Measurements from ENCODE around the gene CFAP90. TPM values are rescaled to one million over a fixed set of nuclear protein-coding genes. Genes with fewer than 3 reads are reported as not detected.

The CFAP90 gene
- total and polyA plus RNA-seq, 4 donors: 13.0 to 29.8 (median 15.6) TPM

- H3K9ac ChIP-seq (ENCODE audit: insufficient read depth in 1 of 2, low read length in 2 of 2): no peak overlapping the region
- 70 to 84% methylated on average over 14 of the region's 14 CpGs for WGBS, 2 donors
- no peak overlapping the region for H3K4me3 ChIP-seq
- no peaks in the 10 kb centered on the region for H3K27me3 ChIP-seq (ENCODE audit: control insufficient read depth in 3 of 3, insufficient read depth in 3 of 3, low read length in 2 of 3)
- peaks cover 0 to 1% (median 0%) of the 10 kb centered on the region in 5 donors for H3K4me1 ChIP-seq (ENCODE audit: control insufficient read depth in 5 of 5, insufficient read depth in 5 of 5, low read length in 5 of 5)
- TF ChIP-seq CTCF (IDR thresholded peaks at IDR 0.05; ENCODE audit: control extremely low read depth, extremely low read depth): no peak
- ATAC-seq (ENCODE audit: insufficient read depth, low FRiP score) (peak; percentile 12), DNase-seq (no peak)
- no peaks in the 10 kb centered on the region for H3K36me3 ChIP-seq (ENCODE audit: control insufficient read depth in 4 of 4, insufficient read depth in 4 of 4, low read length in 4 of 4)
- H3K27ac ChIP-seq (ENCODE audit: low read depth in 1 of 2, low read length in 1 of 2): no peak overlapping the region
- peaks cover 0 to 3% (median 0%) of the 10 kb centered on the region in 4 donors for H3K9me3 ChIP-seq (ENCODE audit: control insufficient read depth in 4 of 4, insufficient read depth in 3 of 4, low read length in 3 of 4)
These were observed 48.9 kb downstream of the CFAP90 start for GRCh38 chr5:7801891-7802614.

GRCh38 chr5:7795306-7795705 is 55.6 kb downstream of the CFAP90 start:
- Histone ChIP-seq H3K9me3 (ENCODE audit: control insufficient read depth in 4 of 4, insufficient read depth in 3 of 4, low read length in 3 of 4) (peaks cover 0 to 2% (median 0%) of the 10 kb centered on the region in 4 donors), H3K36me3 (ENCODE audit: control insufficient read depth in 4 of 4, insufficient read depth in 4 of 4, low read length in 4 of 4) (no peaks in the 10 kb centered on the region), H3K27me3 (ENCODE audit: control insufficient read depth in 3 of 3, insufficient read depth in 3 of 3, low read length in 2 of 3) (no peaks in the 10 kb centered on the region), H3K9ac (ENCODE audit: insufficient read depth in 1 of 2, low read length in 2 of 2) (no peak overlapping the region), H3K4me3 (no peak overlapping the region), H3K4me1 (ENCODE audit: control insufficient read depth in 5 of 5, insufficient read depth in 5 of 5, low read length in 5 of 5) (no peaks in the 10 kb centered on the region), H3K27ac (ENCODE audit: low read depth in 1 of 2, low read length in 1 of 2) (no peak overlapping the region)
- no peak for TF ChIP-seq CTCF (IDR thresholded peaks at IDR 0.05; ENCODE audit: control extremely low read depth, extremely low read depth)
- DNase-seq (no peak), ATAC-seq (ENCODE audit: insufficient read depth, low FRiP score) (no peak)
- WGBS, 2 donors: 59 to 77% methylated on average over 3 of the region's 3 CpGs

GRCh38 chr5:7794823-7795222 is 56.1 kb downstream of the CFAP90 start:
- H3K27me3 ChIP-seq (ENCODE audit: control insufficient read depth in 3 of 3, insufficient read depth in 3 of 3, low read length in 2 of 3): no peaks in the 10 kb centered on the region
- DNase-seq (no peak), ATAC-seq (ENCODE audit: insufficient read depth, low FRiP score) (no peak)
- H3K9me3 ChIP-seq (ENCODE audit: control insufficient read depth in 4 of 4, insufficient read depth in 3 of 4, low read length in 3 of 4): peaks cover 0 to 2% (median 0%) of the 10 kb centered on the region in 4 donors
- no peaks in the 10 kb centered on the region for H3K36me3 ChIP-seq (ENCODE audit: control insufficient read depth in 4 of 4, insufficient read depth in 4 of 4, low read length in 4 of 4)
- no peak overlapping the region for H3K9ac ChIP-seq (ENCODE audit: insufficient read depth in 1 of 2, low read length in 2 of 2)
- no peak overlapping the region for H3K4me3 ChIP-seq
- no peaks in the 10 kb centered on the region for H3K4me1 ChIP-seq (ENCODE audit: control insufficient read depth in 5 of 5, insufficient read depth in 5 of 5, low read length in 5 of 5)
- no peak for TF ChIP-seq CTCF (IDR thresholded peaks at IDR 0.05; ENCODE audit: control extremely low read depth, extremely low read depth)
- H3K27ac ChIP-seq (ENCODE audit: low read depth in 1 of 2, low read length in 1 of 2): no peak overlapping the region
- WGBS, 2 donors: 82 to 84% methylated on average over 1 of the region's 1 CpG

Data from lung (tissue), 12 donors.